ENCODE data around the gene GPLD1.
"Not testable (repeated sequence)": the region's sequence is repeated elsewhere in the genome, so short reads cannot be mapped to it uniquely, and the experiment has no call there.

Gene GPLD1

DNA sequence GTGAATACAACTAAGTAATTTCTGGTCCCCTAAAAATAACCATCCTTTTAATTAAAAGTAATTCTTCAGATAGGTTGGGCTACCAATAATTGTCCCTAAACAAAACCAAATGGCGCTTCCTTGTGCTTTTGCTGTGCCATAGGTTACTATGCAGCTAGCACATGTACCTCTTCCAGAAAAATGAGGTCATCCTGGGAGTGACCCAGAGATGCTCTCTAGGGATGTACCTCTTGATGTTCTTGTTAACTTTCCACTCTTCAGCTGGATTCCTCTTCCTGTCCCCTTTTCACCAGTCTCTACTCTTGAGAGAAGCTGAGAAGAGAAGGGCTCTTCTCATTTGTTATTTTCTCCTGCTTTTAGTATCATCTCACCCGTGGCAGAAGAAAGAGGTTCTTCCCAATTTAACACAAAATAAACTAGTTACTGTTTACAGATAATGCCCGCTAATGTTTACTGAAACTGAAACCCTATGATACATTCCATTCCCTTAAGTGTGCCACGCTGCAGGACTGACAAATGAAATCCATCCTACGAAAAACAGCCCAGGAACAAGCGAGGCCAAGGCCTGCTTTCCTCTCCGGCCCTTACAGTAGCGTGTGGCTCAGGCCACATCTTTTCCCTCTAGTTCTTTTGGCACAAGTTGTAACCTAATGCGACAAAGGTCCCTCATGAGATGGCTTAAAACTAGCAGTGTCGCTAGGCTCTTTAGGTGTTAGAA, 62.5 kb downstream of the GPLD1 start:
- ChIA-PET CTCF (no interaction called here), POLR2A (no interaction called here)
- DNase-seq (ENCODE audit: extremely low spot score), result no peak
- TF ChIP-seq L3MBTL2 (conservative IDR thresholded peaks at IDR 0.05), result no peak
- TF ChIP-seq NFRKB (IDR thresholded peaks at IDR 0.05), result no peak
- TF ChIP-seq CTBP1 (IDR thresholded peaks at IDR 0.05; ENCODE audit: borderline replicate concordance), result no peak
- TF ChIP-seq FOXM1 (IDR thresholded peaks at IDR 0.05; ENCODE audit: borderline replicate concordance), result no peak
- TF ChIP-seq ELF4 (IDR thresholded peaks at IDR 0.05), result no peak
- TF ChIP-seq FOXK2 (IDR thresholded peaks at IDR 0.05), result no peak
- no peak for TF ChIP-seq HDGF (IDR thresholded peaks at IDR 0.05; ENCODE audit: borderline replicate concordance)
- TF ChIP-seq SUZ12 (IDR thresholded peaks at IDR 0.05), result no peak
- no peak for TF ChIP-seq BHLHE40 (IDR thresholded peaks at IDR 0.05; ENCODE audit: borderline replicate concordance)
- TF ChIP-seq, protein P1, sequence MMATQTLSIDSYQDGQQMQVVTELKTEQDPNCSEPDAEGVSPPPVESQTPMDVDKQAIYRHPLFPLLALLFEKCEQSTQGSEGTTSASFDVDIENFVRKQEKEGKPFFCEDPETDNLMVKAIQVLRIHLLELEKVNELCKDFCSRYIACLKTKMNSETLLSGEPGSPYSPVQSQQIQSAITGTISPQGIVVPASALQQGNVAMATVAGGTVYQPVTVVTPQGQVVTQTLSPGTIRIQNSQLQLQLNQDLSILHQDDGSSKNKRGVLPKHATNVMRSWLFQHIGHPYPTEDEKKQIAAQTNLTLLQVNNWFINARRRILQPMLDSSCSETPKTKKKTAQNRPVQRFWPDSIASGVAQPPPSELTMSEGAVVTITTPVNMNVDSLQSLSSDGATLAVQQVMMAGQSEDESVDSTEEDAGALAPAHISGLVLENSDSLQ (IDR thresholded peaks at IDR 0.05), result no peak
- no peak for TF ChIP-seq TARDBP (IDR thresholded peaks at IDR 0.05)
- no peak for TF ChIP-seq ARNT (IDR thresholded peaks at IDR 0.05)
- TF ChIP-seq SP1 (IDR thresholded peaks at IDR 0.05), result no peak
- TF ChIP-seq LEF1 (IDR thresholded peaks at IDR 0.05; ENCODE audit: borderline replicate concordance), result no peak
- TF ChIP-seq FOXA1 (IDR thresholded peaks at IDR 0.05), result no peak
- TF ChIP-seq ZNF384 (IDR thresholded peaks at IDR 0.05), result no peak

DNA sequence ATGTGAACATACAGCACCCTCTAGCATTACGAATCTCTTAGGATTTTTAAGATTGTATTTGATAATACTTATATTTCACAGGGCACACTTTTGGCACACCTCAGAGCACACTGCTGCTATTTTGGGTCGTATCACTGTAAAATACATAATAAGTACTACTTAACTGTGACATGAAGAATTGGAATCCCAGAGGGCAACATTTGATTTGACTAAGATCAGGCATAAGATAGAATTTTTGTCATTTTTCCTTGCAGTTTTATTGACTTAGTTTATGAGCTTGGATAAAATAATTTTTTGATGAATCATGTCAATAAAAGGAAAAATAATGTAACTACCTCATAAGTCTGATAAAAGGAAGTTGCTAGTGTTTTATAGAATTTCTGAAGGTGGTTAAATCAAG, 64.3 kb downstream of the GPLD1 start:
- DNase-seq (ENCODE audit: extremely low spot score), result no peak
- ChIA-PET CTCF (no interaction called here), POLR2A (no interaction called here)
- TF ChIP-seq CTBP1 (IDR thresholded peaks at IDR 0.05; ENCODE audit: borderline replicate concordance), result no peak
- TF ChIP-seq ELF4 (IDR thresholded peaks at IDR 0.05), result no peak
- TF ChIP-seq, protein P1 (IDR thresholded peaks at IDR 0.05), result no peak
- no peak for TF ChIP-seq FOXK2 (IDR thresholded peaks at IDR 0.05)
- TF ChIP-seq BHLHE40 (IDR thresholded peaks at IDR 0.05; ENCODE audit: borderline replicate concordance), result no peak
- no peak for TF ChIP-seq LEF1 (IDR thresholded peaks at IDR 0.05; ENCODE audit: borderline replicate concordance)
- no peak for TF ChIP-seq HDGF (IDR thresholded peaks at IDR 0.05; ENCODE audit: borderline replicate concordance)
- no peak for TF ChIP-seq ZNF384 (IDR thresholded peaks at IDR 0.05)
- no peak for TF ChIP-seq TARDBP (IDR thresholded peaks at IDR 0.05)
- TF ChIP-seq L3MBTL2 (conservative IDR thresholded peaks at IDR 0.05), result no peak
- TF ChIP-seq FOXM1 (IDR thresholded peaks at IDR 0.05; ENCODE audit: borderline replicate concordance), result no peak
- no peak for TF ChIP-seq SUZ12 (IDR thresholded peaks at IDR 0.05)
- no peak for TF ChIP-seq NFRKB (IDR thresholded peaks at IDR 0.05)
- TF ChIP-seq ARNT (IDR thresholded peaks at IDR 0.05), result no peak
- no peak for TF ChIP-seq SP1 (IDR thresholded peaks at IDR 0.05)

DNA sequence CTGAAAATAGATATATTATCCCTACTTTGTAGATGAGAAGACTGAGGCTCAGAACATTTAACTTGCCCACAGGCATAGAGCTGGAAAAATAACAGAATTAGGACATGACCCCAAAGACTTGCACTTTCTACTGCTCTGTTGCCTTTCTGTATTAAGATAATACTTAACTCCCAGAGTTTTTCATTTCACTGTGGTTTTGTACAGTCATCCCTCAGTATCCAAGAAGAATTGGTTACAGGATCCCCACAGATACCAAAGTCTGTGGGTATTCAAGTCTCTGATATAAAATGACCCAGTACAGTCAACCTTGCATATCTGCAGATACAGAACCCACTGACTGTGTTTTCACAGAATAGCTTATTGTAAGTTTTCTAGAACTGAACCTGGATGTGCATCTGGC, 69.9 kb downstream of the GPLD1 start:
- CTCF ChIA-PET, result interaction anchor here (0.8 kb wide), 1 partner anchor 11 kb away, joined by 3 read pairs; no protein-coding TSS in a partner anchor
- POLR2A ChIA-PET, result no interaction called here
- DNase-seq (ENCODE audit: extremely low spot score), result no peak
- TF ChIP-seq FOXK2 (IDR thresholded peaks at IDR 0.05) (no peak), ARNT (IDR thresholded peaks at IDR 0.05) (no peak), ZNF384 (IDR thresholded peaks at IDR 0.05) (no peak), SUZ12 (IDR thresholded peaks at IDR 0.05) (no peak), FOXM1 (IDR thresholded peaks at IDR 0.05; ENCODE audit: borderline replicate concordance) (no peak), TARDBP (IDR thresholded peaks at IDR 0.05) (no peak), BHLHE40 (IDR thresholded peaks at IDR 0.05; ENCODE audit: borderline replicate concordance) (no peak), FOXA1 (IDR thresholded peaks at IDR 0.05) (no peak), NFRKB (IDR thresholded peaks at IDR 0.05) (no peak), ELF4 (IDR thresholded peaks at IDR 0.05) (no peak), L3MBTL2 (conservative IDR thresholded peaks at IDR 0.05) (no peak), LEF1 (IDR thresholded peaks at IDR 0.05; ENCODE audit: borderline replicate concordance) (no peak), CTBP1 (IDR thresholded peaks at IDR 0.05; ENCODE audit: borderline replicate concordance) (no peak), HDGF (IDR thresholded peaks at IDR 0.05; ENCODE audit: borderline replicate concordance) (no peak), SP1 (IDR thresholded peaks at IDR 0.05) (no peak)
- TF ChIP-seq, protein P1 (IDR thresholded peaks at IDR 0.05), result no peak

DNA sequence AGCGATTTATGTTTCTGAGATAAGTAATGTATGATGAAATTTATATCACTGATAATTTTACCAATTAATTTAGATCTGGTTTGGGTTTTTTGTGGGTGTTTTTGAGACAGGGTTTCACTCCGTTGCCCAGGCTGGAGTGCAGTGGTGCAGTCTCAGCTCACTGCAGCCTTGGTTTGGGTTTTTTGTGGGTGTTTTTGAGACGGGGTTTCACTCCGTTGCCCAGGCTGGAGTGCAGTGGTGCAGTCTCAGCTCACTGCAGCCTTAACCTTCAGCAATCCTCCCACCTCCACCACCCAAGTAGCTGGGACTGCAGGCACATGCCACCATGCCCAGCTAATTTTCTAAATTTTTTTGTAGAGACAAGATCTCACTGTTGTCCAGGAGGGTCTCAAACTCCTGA, 73.6 kb downstream of the GPLD1 start:
- ChIA-PET CTCF (no interaction called here), POLR2A (no interaction called here)
- TF ChIP-seq, protein P1 (IDR thresholded peaks at IDR 0.05), result no peak
- no peak for TF ChIP-seq BHLHE40 (IDR thresholded peaks at IDR 0.05; ENCODE audit: borderline replicate concordance)
- no peak for TF ChIP-seq ZNF384 (IDR thresholded peaks at IDR 0.05)
- TF ChIP-seq ELF4 (IDR thresholded peaks at IDR 0.05), result no peak
- TF ChIP-seq TARDBP (IDR thresholded peaks at IDR 0.05), result no peak
- TF ChIP-seq CTBP1 (IDR thresholded peaks at IDR 0.05; ENCODE audit: borderline replicate concordance), result no peak
- no peak for TF ChIP-seq NFRKB (IDR thresholded peaks at IDR 0.05)
- no peak for TF ChIP-seq FOXA1 (IDR thresholded peaks at IDR 0.05)
- DNase-seq (ENCODE audit: extremely low spot score), result no peak

DNA sequence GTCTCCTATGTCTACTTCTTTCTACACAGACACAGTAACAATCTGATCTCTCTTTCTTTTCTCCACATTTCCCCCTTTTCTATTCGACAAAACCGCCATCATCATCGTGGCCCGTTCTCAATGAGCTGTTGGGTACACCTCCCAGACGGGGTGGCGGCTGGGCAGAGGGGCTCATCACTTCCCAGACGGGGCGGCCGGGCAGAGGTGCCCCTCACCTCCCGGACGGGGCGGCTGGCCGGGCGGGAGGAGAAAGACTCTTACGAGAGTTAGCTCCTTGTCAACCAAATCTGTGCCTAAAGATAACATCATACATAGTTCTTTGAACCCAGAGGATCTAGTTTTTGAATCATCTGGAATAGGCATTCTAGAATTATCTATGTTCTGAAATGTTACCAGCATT, 74.8 kb downstream of the GPLD1 start:
- CTCF ChIA-PET; DNase-seq (ENCODE audit: extremely low spot score); POLR2A ChIA-PET: not testable (repeated sequence)

DNA sequence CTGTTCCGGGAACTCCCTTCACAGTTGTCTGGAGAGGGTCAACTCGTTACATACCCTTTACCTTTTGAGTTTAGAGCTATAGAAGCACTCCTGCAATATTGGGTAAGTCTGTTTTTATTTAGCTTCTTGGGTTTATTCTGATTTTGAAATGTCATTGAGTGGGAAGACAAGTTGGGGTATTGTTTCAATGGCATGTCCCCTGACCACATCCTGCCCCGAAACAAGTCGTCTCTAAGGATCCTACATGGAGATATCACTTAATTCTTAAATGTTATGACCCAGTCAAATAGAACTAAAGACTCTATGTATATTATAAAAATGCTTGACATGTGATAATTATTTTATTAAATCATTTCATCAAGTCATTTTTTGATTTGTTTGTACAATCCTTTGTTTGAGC, 77.1 kb downstream of the GPLD1 start:
- POLR2A ChIA-PET, result no interaction called here
- CTCF ChIA-PET, result no interaction called here
- no peak for TF ChIP-seq FOXA1 (IDR thresholded peaks at IDR 0.05)
- TF ChIP-seq ZNF384 (IDR thresholded peaks at IDR 0.05), result no peak
- TF ChIP-seq HDGF (IDR thresholded peaks at IDR 0.05; ENCODE audit: borderline replicate concordance), result no peak
- TF ChIP-seq SUZ12 (IDR thresholded peaks at IDR 0.05), result no peak
- no peak for TF ChIP-seq CTBP1 (IDR thresholded peaks at IDR 0.05; ENCODE audit: borderline replicate concordance)
- no peak for TF ChIP-seq FOXK2 (IDR thresholded peaks at IDR 0.05)
- no peak for TF ChIP-seq L3MBTL2 (conservative IDR thresholded peaks at IDR 0.05)
- TF ChIP-seq, protein P1 (IDR thresholded peaks at IDR 0.05), result no peak
- TF ChIP-seq NFRKB (IDR thresholded peaks at IDR 0.05), result no peak
- no peak for TF ChIP-seq SP1 (IDR thresholded peaks at IDR 0.05)
- no peak for DNase-seq (ENCODE audit: extremely low spot score)
